Neural crest cell (in vitro differentiated cells): Measurements from ENCODE around the gene ATP6V0C. TPM values are rescaled to one million over a fixed set of nuclear protein-coding genes. Genes with fewer than 3 reads are reported as not detected.
A peak's percentile ranks its signal among the peaks of the same experiment; 100 is the strongest.

Source experiments
- DNase-seq: peaks from one replicate; pipeline ENCODE4 v3.0.0; 2021; ENCODE audit warnings: low read depth, mixed read lengths, low spot score
- H3K27ac Mint-ChIP-seq: one replicate; pipeline ENCODE4 v1.8.0; 2021; ENCODE audit warnings: mild to moderate bottlenecking, mixed read lengths; ENCODE audit not compliant: unreplicated experiment
- H3K27me3 Mint-ChIP-seq: 2 replicates; pipeline ENCODE4 v1.8.0; 2021; ENCODE audit warnings: low read depth, mild to moderate bottlenecking, mixed read lengths
- H3K36me3 Mint-ChIP-seq: 2 replicates; pipeline ENCODE4 v1.8.0; 2021; ENCODE audit warnings: low read depth, mild to moderate bottlenecking, mixed read lengths
- H3K4me1 Mint-ChIP-seq: 2 replicates; pipeline ENCODE4 v1.8.0; 2021; ENCODE audit warnings: mixed read lengths
- H3K4me3 Mint-ChIP-seq: one replicate; pipeline ENCODE4 v1.8.0; 2021; ENCODE audit warnings: mild to moderate bottlenecking, mixed read lengths
- H3K9me3 Mint-ChIP-seq: 2 replicates; pipeline ENCODE4 v1.8.0; 2021; ENCODE audit warnings: mixed read lengths
- CTCF ChIP-seq: fragments of 200-600 bp; sonication (generic); conservative IDR thresholded peaks from 2 replicates; pipeline ENCODE4 v1.5.0; 2021; ENCODE audit warnings: antibody characterized with exemption, mild to moderate bottlenecking
- total RNA-seq: library from RNA; stranded (reverse); gene quantifications from 2 replicates; pipeline ENCODE4 v1.2.1, GENCODE V29; 2021

Gene ATP6V0C
- total RNA-seq, 1 donor from 2014 or later, result 154 TPM

DNA sequence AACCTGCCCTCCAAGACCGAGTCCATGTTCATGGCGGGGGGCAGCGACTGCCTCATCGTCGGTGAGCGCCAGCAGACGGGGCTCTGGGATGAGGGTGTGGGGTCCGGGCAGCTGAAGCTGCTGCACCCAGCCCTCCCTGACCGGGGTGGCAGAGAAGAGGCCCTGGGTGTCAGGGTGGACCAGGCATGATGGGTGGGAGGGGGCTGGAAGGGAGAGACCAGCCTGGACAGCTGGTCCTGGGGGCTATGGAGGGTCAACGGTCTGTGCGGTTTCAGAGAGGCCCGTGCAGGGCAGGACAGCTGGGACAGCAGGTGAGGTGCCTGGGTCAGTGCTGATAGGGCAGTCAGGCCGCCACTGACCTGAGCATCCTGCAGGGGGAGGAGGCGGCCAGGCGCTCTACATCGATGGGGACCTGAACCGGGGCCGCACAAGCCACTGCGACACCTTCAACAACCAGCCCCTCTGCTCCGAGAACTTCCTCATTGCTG, 13.3 kb upstream of the ATP6V0C start:
- no peaks in the 10 kb centered on the region for H3K36me3 Mint-ChIP-seq
- DNase-seq, result no peak
- no peak overlapping the region for H3K27ac Mint-ChIP-seq
- H3K4me3 Mint-ChIP-seq, result no peak overlapping the region
- H3K27me3 Mint-ChIP-seq, result no peaks in the 10 kb centered on the region
- no peaks in the 10 kb centered on the region for H3K9me3 Mint-ChIP-seq
- peaks cover 7% of the 10 kb centered on the region for H3K4me1 Mint-ChIP-seq
- TF ChIP-seq CTCF, result no peak

DNA sequence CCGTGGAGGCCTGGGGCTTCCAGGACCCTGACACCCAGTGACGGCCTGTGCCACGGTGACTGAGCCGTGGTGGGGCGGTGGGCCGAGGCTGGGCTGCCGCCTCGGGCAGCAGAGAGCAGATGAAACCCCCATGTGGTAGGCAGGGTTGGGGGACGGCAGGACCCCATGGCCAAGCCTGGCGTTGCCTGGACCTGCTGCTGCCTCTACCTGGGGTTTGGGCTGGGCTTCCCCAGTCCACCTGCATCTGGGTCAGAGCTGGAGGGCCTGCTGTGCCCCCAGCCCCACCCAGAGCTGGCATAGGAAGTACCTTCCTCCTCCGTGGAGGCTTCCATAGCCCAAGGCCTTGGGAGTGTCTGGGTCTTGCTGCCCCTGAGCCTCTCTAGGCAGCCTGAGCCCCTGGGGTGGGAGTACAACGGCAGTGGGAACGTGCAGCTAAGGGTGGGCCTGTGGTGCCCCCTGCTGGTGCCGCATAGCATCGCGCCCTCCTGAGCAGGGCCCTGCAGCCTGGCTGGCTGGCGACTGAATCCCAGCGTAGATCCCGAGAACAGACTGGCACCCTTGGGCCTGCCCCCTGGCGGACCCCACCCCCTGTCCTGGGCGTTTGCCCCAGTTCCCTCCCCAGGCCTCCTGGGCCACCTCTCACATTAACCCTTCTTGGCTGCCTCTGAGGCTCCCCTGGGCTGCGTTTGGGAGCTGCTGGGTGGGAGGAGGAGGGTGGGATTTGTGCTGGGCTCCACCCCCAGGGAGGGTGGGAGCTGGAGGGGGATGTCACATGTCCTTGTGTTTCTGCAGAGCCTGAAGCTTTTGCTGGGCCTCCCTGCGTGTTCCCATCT, 12.6 kb upstream of the ATP6V0C start:
- H3K9me3 Mint-ChIP-seq, result no peaks in the 10 kb centered on the region
- H3K4me3 Mint-ChIP-seq, result peak overlapping the region; percentile 66
- DNase-seq, result peak; percentile 95
- no peak overlapping the region for H3K27ac Mint-ChIP-seq
- no peaks in the 10 kb centered on the region for H3K36me3 Mint-ChIP-seq
- H3K27me3 Mint-ChIP-seq, result no peaks in the 10 kb centered on the region
- TF ChIP-seq CTCF, result peak; percentile 100
- H3K4me1 Mint-ChIP-seq, result peaks cover 7% of the 10 kb centered on the region

- H3K4me1 Mint-ChIP-seq, result peaks cover 7% of the 10 kb centered on the region
- no peaks in the 10 kb centered on the region for H3K9me3 Mint-ChIP-seq
- H3K36me3 Mint-ChIP-seq, result no peaks in the 10 kb centered on the region
- no peaks in the 10 kb centered on the region for H3K27me3 Mint-ChIP-seq
- no peak overlapping the region for H3K27ac Mint-ChIP-seq
- DNase-seq, result no peak
- no peak for TF ChIP-seq CTCF
- no peak overlapping the region for H3K4me3 Mint-ChIP-seq
Measured at GRCh38 chr16:2501946-2502895, 11.5 kb upstream of the ATP6V0C start.

GRCh38 chr16:2505695-2506094, 8.1 kb upstream of the ATP6V0C start:
- Mint-ChIP-seq H3K27ac (no peak overlapping the region), H3K4me3 (no peak overlapping the region), H3K27me3 (no peaks in the 10 kb centered on the region), H3K36me3 (no peaks in the 10 kb centered on the region), H3K9me3 (no peaks in the 10 kb centered on the region), H3K4me1 (peaks cover 7% of the 10 kb centered on the region)
- TF ChIP-seq CTCF, result no peak
- no peak for DNase-seq

GRCh38 chr16:2507052-2507659, 6.6 kb upstream of the ATP6V0C start:
- Mint-ChIP-seq H3K4me3 (no peak overlapping the region), H3K27ac (no peak overlapping the region), H3K4me1 (peaks cover 6% of the 10 kb centered on the region), H3K27me3 (no peaks in the 10 kb centered on the region), H3K36me3 (no peaks in the 10 kb centered on the region), H3K9me3 (no peaks in the 10 kb centered on the region)
- DNase-seq, result no peak
- no peak for TF ChIP-seq CTCF
